PC-3 (cell line): ENCODE measurements around the gene SHANK2. TPM values are rescaled to one million over a fixed set of nuclear protein-coding genes. Genes with fewer than 3 reads are reported as not detected.

Experiments used
- ATAC-seq: fragments of 200-7000 bp; cut with Tn5 transposase; 2 replicates; pipeline ENCODE4 v1.9.1; 2020; ENCODE audit warnings: mild to moderate bottlenecking, moderate library complexity
- Bru-seq: library from RNA; stranded (reverse); fragments of 400-500 nt; gene quantifications from one replicate; lab custom pipeline; 2021; lab: Mats Ljungman, UMichigan
- BruChase-seq, 2 experiments: library from RNA; stranded (reverse); fragments of 400-500 nt; gene quantifications; one replicate each; lab custom pipeline; 2021; lab: Mats Ljungman, UMichigan
- BruUV-seq: library from RNA; stranded (reverse); fragments of 400-500 nt; replicated peaks from 2 replicates; lab custom pipeline; 2021; lab: Mats Ljungman, UMichigan
- CTCF ChIA-PET: fragments of 300-600 bp; sonication (Branson Sonifier 250); formaldehyde crosslinking; loops from one replicate; lab custom pipeline; 2022; ENCODE audit warnings: antibody characterized with exemption; lab: Charles Lee
- POLR2A ChIA-PET: fragments of 300-600 bp; sonication (Branson Sonifier 250); formaldehyde crosslinking; loops from one replicate; lab custom pipeline; 2022; ENCODE audit warnings: antibody characterized with exemption; ENCODE audit not compliant: unreplicated experiment; lab: Charles Lee
- DNase-seq: peaks from one replicate; pipeline ENCODE4 v3.0.0-alpha.2; 2015
- H2AFZ ChIP-seq: fragments of 300-600 bp; sonication (generic); 2 replicates; pipeline ENCODE4 v1.6.0; 2016; ENCODE audit warnings: antibody characterized with exemption, low read length
- H3F3A ChIP-seq: fragments of 300-600 bp; sonication (generic); one replicate; pipeline ENCODE4 v1.6.0; 2017; ENCODE audit warnings: antibody characterized with exemption, low read length, control low read depth, mild to moderate bottlenecking; ENCODE audit not compliant: unreplicated experiment
- H3K27ac ChIP-seq: fragments of 300-600 bp; sonication (generic); 2 replicates; pipeline ENCODE4 v1.5.1; 2016; ENCODE audit warnings: mild to moderate bottlenecking, low read length
- H3K27me3 ChIP-seq: fragments of 300-600 bp; sonication (generic); 2 replicates; pipeline ENCODE4 v1.6.1; 2016; ENCODE audit warnings: low read length, mixed read lengths
- H3K36me3 ChIP-seq: fragments of 300-600 bp; sonication (generic); 2 replicates; pipeline ENCODE4 v1.6.1; 2016; ENCODE audit warnings: low read depth, mixed run types, low read length, mixed read lengths
- H3K4me1 ChIP-seq: fragments of 300-600 bp; sonication (generic); 2 replicates; pipeline ENCODE4 v1.5.1; 2016; ENCODE audit warnings: low read length; ENCODE audit not compliant: insufficient read depth
- H3K4me2 ChIP-seq: fragments of 300-600 bp; sonication (generic); 2 replicates; pipeline ENCODE4 v1.6.0; 2016; ENCODE audit warnings: low read length
- H3K4me3 ChIP-seq: fragments of 300-600 bp; sonication (generic); 2 replicates; pipeline ENCODE4 v1.5.1; 2016; ENCODE audit warnings: mild to moderate bottlenecking, low read length, mixed read lengths
- H3K79me2 ChIP-seq: fragments of 300-600 bp; sonication (generic); 2 replicates; pipeline ENCODE4 v1.6.1; 2017; ENCODE audit warnings: low read length, mixed read lengths
- H3K9ac ChIP-seq: fragments of 300-600 bp; sonication (generic); 2 replicates; pipeline ENCODE4 v1.6.0; 2016; ENCODE audit warnings: mild to moderate bottlenecking, low read length
- H3K9me2 ChIP-seq: fragments of 300-600 bp; sonication (generic); replicated peaks from 2 replicates; pipeline ENCODE4 v1.6.1; 2016; ENCODE audit warnings: mixed run types, low read length, mixed read lengths
- H3K9me3 ChIP-seq: fragments of 300-600 bp; sonication (generic); 2 replicates; pipeline ENCODE4 v1.6.1; 2016; ENCODE audit warnings: low read length, mixed read lengths
- H4K20me1 ChIP-seq: fragments of 300-600 bp; sonication (generic); 2 replicates; pipeline ENCODE4 v1.6.1; 2016; ENCODE audit warnings: low read length, mixed read lengths
- EZH2 ChIP-seq: fragments of 300-600 bp; sonication (generic); IDR thresholded peaks from one replicate; pipeline ENCODE4 v1.6.1; 2017; ENCODE audit warnings: antibody characterized with exemption, mild to moderate bottlenecking, low read length; ENCODE audit not compliant: unreplicated experiment
- EZH2phosphoT487 ChIP-seq: fragments of 300-600 bp; sonication (generic); IDR thresholded peaks from 2 replicates; pipeline ENCODE4 v1.6.1; 2018; ENCODE audit warnings: mild to moderate bottlenecking, antibody characterized with exemption, low read length, borderline replicate concordance
- intact Hi-C: fragments of 100-400 bp; cut with micrococcal nuclease; formaldehyde crosslinking; loops from 2 replicates; pipeline ENCODE4 v1.9.0; 2023
- long read RNA-seq: library from polyadenylated mRNA; unstranded; transcript quantifications from one replicate; pipeline ENCODE4 v2.0.0, GENCODE V29; 2021; ENCODE audit not compliant: unreplicated experiment
- total RNA-seq: library from RNA; depleted of rRNA; stranded (reverse); fragments of >200 nt; gene quantifications from 2 replicates; pipeline ENCODE4 v1.2.3, GENCODE V29; 2014; rRNA removed
- TF ChIP-seq, protein P1 (sequence below): fragments of 300-600 bp; sonication (generic); conservative IDR thresholded peaks from 2 replicates; pipeline ENCODE4 v1.5.1; 2017; ENCODE audit warnings: antibody characterized with exemption, low read depth, mild to moderate bottlenecking, low read length

The SHANK2 gene
- total RNA-seq (33.2 and 45.0 TPM in 2 replicates), Bru-seq, nascent RNA (percentile 66 among the genes with signal in this experiment), BruChase-seq, experiment 1, labeled RNA remaining after a 6-hour chase (percentile 59 among the genes with signal in this experiment), BruChase-seq, experiment 2, labeled RNA remaining after a 2-hour chase (percentile 67 among the genes with signal in this experiment)
- long read RNA-seq, full-length matches to known transcripts: 18 of 47 reads
- long read RNA-seq, partial matches to known transcripts: 2 of 47 reads
- long read RNA-seq, other reads (novel, unspliced or antisense): 27 of 47 reads

DNA sequence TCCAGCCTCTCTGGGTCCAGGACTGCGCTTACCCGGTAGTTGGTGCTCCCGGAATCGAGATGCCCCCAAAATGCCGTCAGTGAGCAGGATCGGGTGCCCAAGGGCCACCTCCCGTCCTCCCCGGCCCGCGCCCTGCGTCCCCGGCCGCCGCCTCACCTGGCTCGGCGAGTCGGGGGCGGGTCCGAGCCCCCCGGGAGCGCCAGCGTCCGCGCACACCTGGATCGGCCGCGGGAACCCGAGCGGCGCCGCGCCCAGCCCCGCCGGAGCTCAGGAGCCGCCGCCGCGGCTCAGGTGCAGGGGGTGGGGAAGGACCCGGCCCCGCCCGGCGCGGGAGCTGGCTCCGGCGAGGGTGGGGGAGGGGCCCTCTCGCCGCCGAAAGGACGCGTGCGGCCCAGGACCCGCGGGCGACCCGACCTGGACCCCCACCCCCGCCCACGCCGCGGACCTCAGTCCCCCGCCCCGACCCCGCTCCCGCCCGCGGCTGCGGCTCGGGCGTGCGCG lies at the start of gene SHANK2:
TSS of gene SHANK2 (minus strand) at position 309 of the 501 bp plus-strand sequence. CDS start 105,251 bp downstream, outside the sequence.
- Histone ChIP-seq H3K27me3 (no peaks in the 10 kb centered on the region), H3K4me3 (peak within 1 kb of the TSS; percentile 95), H3K27ac (peak within 1 kb of the TSS; percentile 82), H3K36me3 (no peaks in the 10 kb centered on the region), H3K4me2 (peak within 1 kb of the TSS; percentile 99), H3K4me1 (peaks cover 20% of the 10 kb centered on the region), H3F3A (no peaks in the 10 kb centered on the region), H3K9me3 (no peaks in the 10 kb centered on the region), H3K9ac (peak within 1 kb of the TSS; percentile 80), H4K20me1 (peaks cover 6% of the 10 kb centered on the region; the same call in 1 of the 2 replicates), H3K79me2 (peaks cover 45% of the 10 kb centered on the region), H2AFZ (peak within 1 kb of the TSS; percentile 99), H3K9me2 (no peaks in the 10 kb centered on the region)
- POLR2A ChIA-PET: interaction anchor here (0.6 kb wide), 1 partner anchor 47 kb away, joined by 4 read pairs; no protein-coding TSS in a partner anchor
- BruUV-seq: no TSS peak
- TF ChIP-seq EZH2 (no peak), EZH2phosphoT487 (no peak)
- CTCF ChIA-PET: interaction anchor here (0.5 to 3.5 kb wide), 6 partner anchors 34 to 200 kb away, joined by 3 to 45 read pairs (median 6); partner anchors contain the start of gene NADSYN1
- intact Hi-C loops: loop anchor here (2.0 kb wide), 2 partner anchors 76 to 166 kb away; no protein-coding TSS in a partner anchor
- ATAC-seq (peak; percentile 44), DNase-seq (peak; percentile 74)

DNA sequence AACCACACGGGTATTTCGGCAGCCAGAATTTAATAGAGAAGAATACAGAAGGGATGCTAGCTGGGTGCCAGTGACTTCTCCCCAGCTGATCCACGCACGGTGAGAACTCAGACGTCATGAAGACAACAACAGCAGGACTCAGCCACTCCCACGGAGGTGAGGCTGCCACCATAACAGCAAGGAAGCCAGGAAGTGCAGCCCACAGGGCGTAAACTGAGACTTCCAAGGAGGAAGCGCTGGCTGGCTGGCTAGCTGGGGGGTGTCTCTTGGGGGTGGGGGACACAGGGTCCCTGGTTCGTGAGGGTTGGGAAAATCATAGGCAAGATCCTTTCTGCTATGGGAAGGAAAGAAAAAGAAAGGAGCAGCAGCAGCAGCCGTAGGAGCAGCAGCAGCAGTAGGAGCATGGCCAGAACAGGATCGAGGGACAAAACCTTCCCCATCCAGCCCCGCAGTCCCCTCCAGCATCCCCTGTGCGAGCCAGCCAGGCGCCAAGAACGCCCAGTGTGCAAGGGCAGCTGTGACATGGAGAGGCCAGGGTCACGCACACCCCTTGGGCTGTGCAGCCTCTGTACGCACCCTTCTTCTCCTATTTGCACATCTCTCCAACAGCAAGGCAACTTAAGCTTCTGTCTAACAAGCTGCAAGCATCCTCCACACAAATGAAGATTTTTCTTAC lies 49.6 kb upstream of the SHANK2 start:
- Histone ChIP-seq H3K36me3 (no peaks in the 10 kb centered on the region), H3K27me3 (no peaks in the 10 kb centered on the region), H3K4me2 (no peak overlapping the region), H3K9ac (no peak overlapping the region), H2AFZ (no peak overlapping the region), H4K20me1 (no peaks in the 10 kb centered on the region), H3K9me2 (no peaks in the 10 kb centered on the region), H3F3A (peaks cover 7% of the 10 kb centered on the region), H3K4me3 (no peak overlapping the region), H3K79me2 (no peaks in the 10 kb centered on the region), H3K9me3 (no peaks in the 10 kb centered on the region), H3K27ac (no peak overlapping the region), H3K4me1 (peaks cover 34% of the 10 kb centered on the region)
- TF ChIP-seq EZH2phosphoT487: no peak
- no peak for TF ChIP-seq EZH2
- TF ChIP-seq, protein P1, sequence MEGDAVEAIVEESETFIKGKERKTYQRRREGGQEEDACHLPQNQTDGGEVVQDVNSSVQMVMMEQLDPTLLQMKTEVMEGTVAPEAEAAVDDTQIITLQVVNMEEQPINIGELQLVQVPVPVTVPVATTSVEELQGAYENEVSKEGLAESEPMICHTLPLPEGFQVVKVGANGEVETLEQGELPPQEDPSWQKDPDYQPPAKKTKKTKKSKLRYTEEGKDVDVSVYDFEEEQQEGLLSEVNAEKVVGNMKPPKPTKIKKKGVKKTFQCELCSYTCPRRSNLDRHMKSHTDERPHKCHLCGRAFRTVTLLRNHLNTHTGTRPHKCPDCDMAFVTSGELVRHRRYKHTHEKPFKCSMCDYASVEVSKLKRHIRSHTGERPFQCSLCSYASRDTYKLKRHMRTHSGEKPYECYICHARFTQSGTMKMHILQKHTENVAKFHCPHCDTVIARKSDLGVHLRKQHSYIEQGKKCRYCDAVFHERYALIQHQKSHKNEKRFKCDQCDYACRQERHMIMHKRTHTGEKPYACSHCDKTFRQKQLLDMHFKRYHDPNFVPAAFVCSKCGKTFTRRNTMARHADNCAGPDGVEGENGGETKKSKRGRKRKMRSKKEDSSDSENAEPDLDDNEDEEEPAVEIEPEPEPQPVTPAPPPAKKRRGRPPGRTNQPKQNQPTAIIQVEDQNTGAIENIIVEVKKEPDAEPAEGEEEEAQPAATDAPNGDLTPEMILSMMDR: no peak
- ChIA-PET POLR2A (no interaction called here), CTCF (no interaction called here)
- DNase-seq: no peak
- ATAC-seq: no peak
- intact Hi-C loops: no loop called here
- BruUV-seq: no TSS peak

DNA sequence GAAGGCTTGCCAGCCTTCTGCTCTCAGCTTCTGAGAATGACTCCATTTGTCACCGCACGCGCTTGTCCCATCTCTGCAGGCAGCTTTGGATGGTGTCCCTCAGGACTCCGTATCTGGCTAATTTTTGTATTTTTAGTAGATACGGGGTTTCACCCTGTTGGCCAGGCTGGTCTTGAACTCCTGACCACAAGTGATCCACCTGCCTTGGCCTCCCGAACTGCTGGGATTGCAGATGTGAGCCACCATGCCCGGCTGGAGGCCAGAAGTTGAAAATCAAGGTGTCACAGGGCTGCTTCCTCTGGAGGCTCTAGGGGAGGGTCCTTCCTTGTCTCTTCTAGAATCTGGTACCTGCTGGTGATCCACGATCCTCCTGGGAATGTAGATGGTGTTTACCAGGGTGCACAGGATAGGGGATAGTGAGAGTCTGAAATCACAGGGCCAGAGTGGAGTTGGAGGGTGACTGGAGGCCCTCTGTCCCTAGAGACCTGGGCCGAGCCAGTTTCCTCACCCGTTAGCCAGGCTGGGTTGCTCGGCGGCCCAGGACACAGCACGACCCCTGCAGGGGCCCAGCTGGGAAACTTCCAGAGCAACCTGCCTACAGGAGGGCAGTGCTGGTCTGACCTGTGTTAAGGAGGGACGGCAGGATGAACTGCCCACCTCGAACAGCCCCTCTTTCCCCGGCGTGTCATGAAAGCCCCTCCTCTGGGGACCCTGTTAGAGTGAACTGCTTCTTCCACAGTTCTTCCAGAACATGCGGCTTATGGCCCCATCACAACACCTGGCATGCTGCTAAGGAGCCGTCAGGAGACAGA lies 48.9 kb upstream of the SHANK2 start:
- BruUV-seq: no TSS peak
- ATAC-seq (no peak), DNase-seq (no peak)
- H3K4me2 ChIP-seq: no peak overlapping the region
- H3K27ac ChIP-seq: no peak overlapping the region
- no peaks in the 10 kb centered on the region for H3K27me3 ChIP-seq
- intact Hi-C loops: no loop called here
- ChIA-PET CTCF (no interaction called here), POLR2A (no interaction called here)
- no peaks in the 10 kb centered on the region for H3K9me3 ChIP-seq
- no peaks in the 10 kb centered on the region for H4K20me1 ChIP-seq
- no peak overlapping the region for H2AFZ ChIP-seq
- H3K79me2 ChIP-seq: no peaks in the 10 kb centered on the region
- TF ChIP-seq EZH2phosphoT487 (no peak), EZH2 (no peak)
- TF ChIP-seq, protein P1: no peak
- H3K9me2 ChIP-seq: no peaks in the 10 kb centered on the region
- H3K4me1 ChIP-seq: peaks cover 34% of the 10 kb centered on the region
- no peaks in the 10 kb centered on the region for H3K36me3 ChIP-seq
- H3F3A ChIP-seq: peaks cover 7% of the 10 kb centered on the region
- H3K9ac ChIP-seq: no peak overlapping the region
- H3K4me3 ChIP-seq: no peak overlapping the region
